T-cell (primary cell): Measurements from ENCODE around the gene CYP2C18. TPM values are rescaled to one million over a fixed set of nuclear protein-coding genes. Genes with fewer than 3 reads are reported as not detected.
"Not testable (repeated sequence)": the region's sequence is repeated elsewhere in the genome, so short reads cannot be mapped to it uniquely, and the experiment has no call there.

ENCODE experiments used
- ATAC-seq, 4 experiments: fragments of 200-7000 bp in 3 of 4; fragments of 150-1000 bp in 1 of 4; cut with Tn5 transposase; replicated peaks in 1 of 4; 1 replicate in 3 of 4; 2 replicates in 1 of 4; pipeline ENCODE4 v1.10.0; 2021; ENCODE audit warnings: moderate library complexity in 3 of 4, mild to moderate bottlenecking in 2 of 4, moderate number of reproducible peaks in 1 of 4
- CTCF ChIA-PET, 2 donors: fragments of 300-600 bp; sonication (Branson Sonifier 250); formaldehyde crosslinking; loops; one replicate each; lab custom pipeline; 2022; ENCODE audit warnings: antibody characterized with exemption in 2 of 2; lab: Charles Lee
- POLR2A ChIA-PET, 2 donors: fragments of 300-600 bp; sonication (Branson Sonifier 250); formaldehyde crosslinking; loops; one replicate each; lab custom pipeline; 2022; ENCODE audit warnings: antibody characterized with exemption in 2 of 2; lab: Charles Lee
- DNase-seq, 35 experiments: peaks; one replicate each; pipeline versions ENCODE4 v3.0.0 to v3.0.0-alpha.2; 2013 to 2023
- H3K27ac ChIP-seq: one replicate; pipeline ENCODE4 v1.5.1; 2013; ENCODE audit warnings: low read length
- H3K27me3 ChIP-seq, 2 experiments: replicated peaks in 1 of 2; 1 replicate in 1 of 2; 2 replicates in 1 of 2; pipeline versions ENCODE4 v1.6.1 to v1.7.0; 2013; ENCODE audit warnings: low read length in 1 of 2, mixed read lengths in 1 of 2; ENCODE audit not compliant: control insufficient read depth in 2 of 2, insufficient read depth in 2 of 2; ENCODE audit errors: extremely low read depth in 1 of 2
- H3K36me3 ChIP-seq, 2 donors: 1 replicate in 1 of 2; 2 replicates in 1 of 2; pipeline versions ENCODE4 v1.6.1 to v1.7.0; 2013; ENCODE audit warnings: low read length in 1 of 2; ENCODE audit not compliant: control insufficient read depth in 2 of 2, insufficient read depth in 1 of 2; ENCODE audit errors: extremely low read depth in 1 of 2
- H3K4me1 ChIP-seq, 2 experiments: 1 replicate in 1 of 2; 2 replicates in 1 of 2; pipeline versions ENCODE4 v1.6.1 to v1.7.0; 2013; ENCODE audit warnings: low read length in 2 of 2, mixed read lengths in 1 of 2; ENCODE audit not compliant: insufficient read depth in 2 of 2, control insufficient read depth in 1 of 2; ENCODE audit errors: extremely low read depth in 1 of 2
- H3K4me3 ChIP-seq, 2 donors: 1 replicate in 1 of 2; 2 replicates in 1 of 2; pipeline versions ENCODE4 v1.5.1 to v1.7.0; 2013; ENCODE audit warnings: mild to moderate bottlenecking in 2 of 2, low read length in 1 of 2, moderate library complexity in 1 of 2; ENCODE audit not compliant: control insufficient read depth in 1 of 2; ENCODE audit errors: extremely low read depth in 1 of 2
- H3K9me3 ChIP-seq: 2 replicates; pipeline ENCODE4 v1.7.0; 2013
- H3K27ac Mint-ChIP-seq, 2 donors: one replicate each; pipeline ENCODE4 v1.8.0; 2020 to 2021; ENCODE audit warnings: mild to moderate bottlenecking in 2 of 2, mixed read lengths in 2 of 2
- H3K27me3 Mint-ChIP-seq, 2 donors: one replicate each; pipeline ENCODE4 v1.8.0; 2021 to 2022; ENCODE audit warnings: mixed read lengths in 2 of 2
- H3K36me3 Mint-ChIP-seq: one replicate; pipeline ENCODE4 v1.8.0; 2021; ENCODE audit warnings: mixed read lengths
- H3K4me1 Mint-ChIP-seq, 3 donors: one replicate each; pipeline ENCODE4 v1.8.0; 2020 to 2022; ENCODE audit warnings: mixed read lengths in 3 of 3, mild to moderate bottlenecking in 1 of 3
- H3K4me3 Mint-ChIP-seq, 3 donors: one replicate each; pipeline ENCODE4 v1.8.0; 2020 to 2022; ENCODE audit warnings: mild to moderate bottlenecking in 3 of 3, mixed read lengths in 3 of 3, moderate library complexity in 3 of 3
- H3K9me3 Mint-ChIP-seq, 3 donors: one replicate each; pipeline ENCODE4 v1.8.0; 2020 to 2022; ENCODE audit warnings: mixed read lengths in 3 of 3
- WGBS: methylation state at CpG from one replicate; pipeline ENCODE4 v1.1.5; 2013; ENCODE audit warnings: missing lambda C conversion rate; ENCODE audit not compliant: insufficient coverage; 5-methylcytosine and 5-hydroxymethylcytosine counted together
- total RNA-seq, 35 experiments: library from RNA in 6 of 35; stranded (reverse) in 6 of 35; fragments of 120-200 nt in 1 of 35; gene quantifications; one replicate each; pipeline versions ENCODE4 v1.2.1 to v1.2.4 and lab custom pipeline; 2013 to 2026

The CYP2C18 gene
- total RNA-seq, 5 donors from 2014 or later (not counting 1 experiment from before 2014, with no cell fraction given), result 0.13 TPM; not detected in 4

- Mint-ChIP-seq H3K27ac (no peak overlapping the region), H3K9me3 (peaks cover 0 to 12% (median 11%) of the 10 kb centered on the region in 3 donors), H3K27me3 (no peaks in the 10 kb centered on the region), H3K4me1 (no peaks in the 10 kb centered on the region), H3K4me3 (no peak overlapping the region), H3K36me3 (no peaks in the 10 kb centered on the region)
- CTCF ChIA-PET, result no interaction called here
- POLR2A ChIA-PET, result no interaction called here
- ATAC-seq (no peak), DNase-seq (no peak)
- Histone ChIP-seq H3K4me1 (no peaks in the 10 kb centered on the region), H3K9me3 (no peaks in the 10 kb centered on the region), H3K4me3 (no peak overlapping the region), H3K36me3 (no peaks in the 10 kb centered on the region), H3K27me3 (no peaks in the 10 kb centered on the region), H3K27ac (no peak overlapping the region)
- no CpG with 5 or more reads among the region's 2 CpGs for WGBS
Measured at GRCh38 chr10:94760586-94761178, 77.2 kb downstream of the CYP2C18 start.

- Histone ChIP-seq H3K27me3 (no peaks in the 10 kb centered on the region), H3K27ac (no peak within 1 kb of the TSS), H3K4me1 (no peaks in the 10 kb centered on the region), H3K36me3 (no peaks in the 10 kb centered on the region), H3K9me3 (no peaks in the 10 kb centered on the region), H3K4me3 (no peak within 1 kb of the TSS)
- Mint-ChIP-seq H3K4me3 (no peak within 1 kb of the TSS), H3K4me1 (no peaks in the 10 kb centered on the region), H3K36me3 (no peaks in the 10 kb centered on the region), H3K27ac (no peak within 1 kb of the TSS), H3K27me3 (no peaks in the 10 kb centered on the region), H3K9me3 (peaks cover 0 to 7% (median 4%) of the 10 kb centered on the region in 3 donors)
- CTCF ChIA-PET, result no interaction called here
- POLR2A ChIA-PET, result no interaction called here
- no CpG with 5 or more reads among the region's 3 CpGs for WGBS
- DNase-seq, result no peak
- ATAC-seq, result no peak
Measured at GRCh38 chr10:94762393-94762792, 78.9 kb downstream of the CYP2C18 start, which contains the start of gene CYP2C19. TSS of gene CYP2C19 (plus strand) at chr10:94762681. CDS start at chr10:94762706, 25 bp downstream.

- WGBS, result no CpG with 5 or more reads among the region's 6 CpGs
- ATAC-seq, H3K27ac ChIP-seq, H3K27me3 ChIP-seq, H3K36me3 ChIP-seq, H3K4me1 ChIP-seq, H3K4me3 ChIP-seq, DNase-seq, H3K27me3 Mint-ChIP-seq, H3K9me3 ChIP-seq, POLR2A ChIA-PET, H3K4me3 Mint-ChIP-seq, H3K4me1 Mint-ChIP-seq, H3K36me3 Mint-ChIP-seq, H3K27ac Mint-ChIP-seq, H3K9me3 Mint-ChIP-seq, CTCF ChIA-PET: not testable (repeated sequence)
Measured at GRCh38 chr10:94775425-94775824, 91.9 kb downstream of the CYP2C18 start.

GRCh38 chr10:94777886-94778458 is 94.4 kb downstream of the CYP2C18 start:
- no peak overlapping the region for H3K4me3 ChIP-seq
- no peak for ATAC-seq
- Mint-ChIP-seq H3K4me3 (no peak overlapping the region), H3K36me3 (no peaks in the 10 kb centered on the region), H3K27ac (no peak overlapping the region), H3K9me3 (peaks cover 0 to 6% (median 4%) of the 10 kb centered on the region in 3 donors), H3K4me1 (no peaks in the 10 kb centered on the region), H3K27me3 (no peaks in the 10 kb centered on the region)
- H3K4me1 ChIP-seq, result no peaks in the 10 kb centered on the region
- no peaks in the 10 kb centered on the region for H3K27me3 ChIP-seq
- H3K27ac ChIP-seq, result no peak overlapping the region
- ChIA-PET CTCF (no interaction called here), POLR2A (no interaction called here)
- no peaks in the 10 kb centered on the region for H3K36me3 ChIP-seq
- H3K9me3 ChIP-seq, result no peaks in the 10 kb centered on the region
- no CpG with 5 or more reads among the region's 5 CpGs for WGBS
- DNase-seq, result no peak

- no peaks in the 10 kb centered on the region for H3K36me3 ChIP-seq
- no peaks in the 10 kb centered on the region for H3K9me3 ChIP-seq
- no peak overlapping the region for H3K27ac ChIP-seq
- Mint-ChIP-seq H3K27ac (no peak overlapping the region), H3K9me3 (peaks cover 0 to 6% (median 4%) of the 10 kb centered on the region in 3 donors), H3K4me3 (no peak overlapping the region), H3K4me1 (no peaks in the 10 kb centered on the region), H3K27me3 (no peaks in the 10 kb centered on the region), H3K36me3 (no peaks in the 10 kb centered on the region)
- CTCF ChIA-PET, result no interaction called here
- no peaks in the 10 kb centered on the region for H3K4me1 ChIP-seq
- POLR2A ChIA-PET, result no interaction called here
- DNase-seq (no peak), ATAC-seq (no peak)
- no peaks in the 10 kb centered on the region for H3K27me3 ChIP-seq
- 17% methylated on average over 1 of the region's 1 CpG for WGBS
- no peak overlapping the region for H3K4me3 ChIP-seq
Measured at GRCh38 chr10:94780844-94781243, 97.3 kb downstream of the CYP2C18 start.

GRCh38 chr10:94784256-94784655 is 100.7 kb downstream of the CYP2C18 start:
- Histone ChIP-seq H3K27me3 (no peaks in the 10 kb centered on the region), H3K36me3 (no peaks in the 10 kb centered on the region), H3K9me3 (no peaks in the 10 kb centered on the region), H3K4me3 (no peak overlapping the region), H3K27ac (no peak overlapping the region), H3K4me1 (no peaks in the 10 kb centered on the region)
- ChIA-PET CTCF (no interaction called here), POLR2A (no interaction called here)
- DNase-seq (no peak), ATAC-seq (no peak)
- Mint-ChIP-seq H3K4me3 (no peak overlapping the region), H3K4me1 (no peaks in the 10 kb centered on the region), H3K27ac (no peak overlapping the region), H3K36me3 (no peaks in the 10 kb centered on the region), H3K9me3 (peaks cover 0 to 6% (median 6%) of the 10 kb centered on the region in 3 donors), H3K27me3 (no peaks in the 10 kb centered on the region)
